Muscle layer of duodenum (tissue), 2 donors: ENCODE data around the gene AIFM2.

Experiments
- H3K27ac ChIP-seq: one replicate; pipeline ENCODE4 v1.7.0; 2013; ENCODE audit warnings: mild to moderate bottlenecking, low read length
- H3K27me3 ChIP-seq: one replicate; pipeline ENCODE4 v1.7.0; 2013; ENCODE audit warnings: low read depth, mild to moderate bottlenecking, control low read depth, low read length
- H3K36me3 ChIP-seq, 2 donors: one replicate each; pipeline ENCODE4 v1.7.0; 2013; ENCODE audit warnings: low read length in 2 of 2, control low read depth in 1 of 2, mild to moderate bottlenecking in 1 of 2; ENCODE audit not compliant: insufficient read depth in 2 of 2, control insufficient read depth in 1 of 2
- H3K4me1 ChIP-seq, 2 donors: one replicate each; pipeline ENCODE4 v1.7.0; 2013; ENCODE audit warnings: low read length in 2 of 2, mild to moderate bottlenecking in 2 of 2, control low read depth in 1 of 2, moderate library complexity in 1 of 2; ENCODE audit not compliant: insufficient read depth in 2 of 2, control insufficient read depth in 1 of 2
- H3K4me3 ChIP-seq, 2 donors: one replicate each; pipeline ENCODE4 v1.7.0; 2013; ENCODE audit warnings: low read length in 2 of 2, low read depth in 1 of 2, mild to moderate bottlenecking in 1 of 2
- H3K9me3 ChIP-seq, 2 donors: one replicate each; pipeline ENCODE4 v1.7.0; 2013; ENCODE audit warnings: low read length in 2 of 2, control low read depth in 1 of 2, mild to moderate bottlenecking in 1 of 2; ENCODE audit not compliant: control insufficient read depth in 1 of 2
- donor health status: healthy.

AIFM2 gene

GRCh38 chr10:70067586-70067985 lies 65.0 kb downstream of the AIFM2 start:
- no peak overlapping the region for H3K27ac ChIP-seq
- H3K36me3 ChIP-seq = no peaks in the 10 kb centered on the region
- H3K4me3 ChIP-seq = no peak overlapping the region
- H3K4me1 ChIP-seq = no peaks in the 10 kb centered on the region
- no peaks in the 10 kb centered on the region for H3K27me3 ChIP-seq
- H3K9me3 ChIP-seq = no peaks in the 10 kb centered on the region

DNA sequence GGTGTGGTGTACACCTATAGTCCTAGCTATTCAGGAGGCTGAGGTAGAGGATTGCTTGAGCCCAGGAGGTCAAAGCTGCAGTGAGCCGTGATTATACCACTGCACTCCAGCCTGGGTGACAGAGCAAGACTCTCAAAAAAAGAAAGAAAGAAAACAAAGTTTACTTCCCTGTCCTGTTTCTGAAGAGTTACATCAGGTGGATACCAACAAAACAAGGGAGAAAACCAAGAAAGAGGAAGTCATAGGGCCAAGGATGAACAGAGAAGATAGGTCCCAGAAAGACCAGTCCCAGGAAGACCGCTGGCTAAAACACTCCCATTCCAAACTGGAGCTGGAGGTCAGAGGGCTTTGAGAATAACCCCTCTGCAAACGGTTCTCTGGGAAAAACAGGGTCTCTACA lies 66.4 kb downstream of the AIFM2 start:
- Histone ChIP-seq H3K4me1 (no peaks in the 10 kb centered on the region), H3K36me3 (no peaks in the 10 kb centered on the region), H3K27me3 (no peaks in the 10 kb centered on the region), H3K9me3 (no peaks in the 10 kb centered on the region), H3K4me3 (no peak overlapping the region), H3K27ac (no peak overlapping the region)

GRCh38 chr10:70064486-70064885 lies 68.1 kb downstream of the AIFM2 start:
- Histone ChIP-seq H3K36me3 (no peaks in the 10 kb centered on the region), H3K27ac (no peak overlapping the region), H3K9me3 (no peaks in the 10 kb centered on the region), H3K27me3 (no peaks in the 10 kb centered on the region), H3K4me3 (no peak overlapping the region), H3K4me1 (no peaks in the 10 kb centered on the region)

- Histone ChIP-seq H3K27ac (no peak overlapping the region), H3K9me3 (no peaks in the 10 kb centered on the region), H3K4me3 (no peak overlapping the region), H3K27me3 (no peaks in the 10 kb centered on the region), H3K36me3 (no peaks in the 10 kb centered on the region), H3K4me1 (no peaks in the 10 kb centered on the region)
Measured at GRCh38 chr10:70063418-70064098, 69.1 kb downstream of the AIFM2 start.
